K562 (cell line): ENCODE results near the gene GPR162. TPM values are rescaled to one million over a fixed set of nuclear protein-coding genes. Genes with fewer than 3 reads are reported as not detected.

Experiments used
- ATAC-seq: fragments of 200-7000 bp; cut with Tn5 transposase; 3 replicates; pipeline ENCODE4 v1.9.1; 2020; ENCODE audit warnings: moderate library complexity
- BruUV-seq: library from RNA; stranded (reverse); fragments of 400-500 nt; replicated peaks from 2 replicates; lab custom pipeline; 2021; lab: Mats Ljungman, UMichigan
- CTCF ChIA-PET: fragments of 300-600 bp; formaldehyde crosslinking; extraction: SDS; loops from one replicate; lab custom pipeline; 2021; ENCODE audit warnings: low intra/inter-chr PET ratio; lab: Yijun Ruan, JAX
- POLR2A ChIA-PET: fragments of 300-600, 350-650 bp; sonication (Branson Sonifier 250); formaldehyde crosslinking; extraction: SDS; loops from one replicate; lab custom pipeline; 2021; ENCODE audit warnings: antibody characterized with exemption, inconsistent platforms; lab: Yijun Ruan, JAX
- DNase-seq, 4 experiments: peaks; one replicate each; pipeline versions ENCODE4 v3.0.0 to v3.0.0-alpha.2; 2011 to 2018; ENCODE audit warnings: low spot score in 3 of 4, mixed read lengths in 3 of 4; ENCODE audit errors: extremely low read depth in 1 of 4
- FAIRE-seq: peaks from 2 replicates; lab custom pipeline; 2011; peaks lifted over from hg19 to GRCh38; lab: Jason Lieb, UNC
- H2AFZ ChIP-seq: 2 replicates; pipeline ENCODE4 v1.6.0; 2011; ENCODE audit warnings: low read depth, low read length, control low read depth, inconsistent platforms
- H3K27ac ChIP-seq: fragments of 200-600 bp; 3 replicates; pipeline ENCODE4 v1.8.0; 2011; ENCODE audit warnings: low read depth, mild to moderate bottlenecking, control low read depth, inconsistent platforms, low read length, moderate library complexity, mixed read lengths; ENCODE audit errors: extremely low read depth
- H3K27me3 ChIP-seq, 2 experiments: fragments of 300-600 bp in 1 of 2; 2 replicates in 1 of 2; 3 replicates in 1 of 2; pipeline versions ENCODE4 v1.6.0 to v1.8.0; 2011; ENCODE audit warnings: inconsistent platforms in 2 of 2, low read length in 2 of 2, mild to moderate bottlenecking in 1 of 2, mixed read lengths in 1 of 2, moderate library complexity in 1 of 2; ENCODE audit not compliant: control insufficient read depth in 2 of 2, insufficient read depth in 2 of 2
- H3K36me3 ChIP-seq: fragments of 300-600 bp; 3 replicates; pipeline ENCODE4 v1.8.0; 2011; ENCODE audit warnings: mild to moderate bottlenecking, low read length, inconsistent platforms; ENCODE audit not compliant: control insufficient read depth, insufficient read depth
- H3K4me1 ChIP-seq, 2 experiments: fragments of 200-600 bp in 1 of 2; replicated peaks in 1 of 2; 2 replicates in 1 of 2; 3 replicates in 1 of 2; pipeline versions ENCODE4 v1.5.1 to v1.8.0; 2011; ENCODE audit warnings: inconsistent platforms in 2 of 2, low read length in 2 of 2, mild to moderate bottlenecking in 1 of 2, mixed read lengths in 1 of 2, moderate library complexity in 1 of 2; ENCODE audit not compliant: control insufficient read depth in 2 of 2, insufficient read depth in 2 of 2
- H3K4me2 ChIP-seq: 2 replicates; pipeline ENCODE4 v1.6.1; 2011; ENCODE audit warnings: low read length, control low read depth, inconsistent platforms, mixed read lengths; ENCODE audit not compliant: insufficient read depth
- H3K4me3 ChIP-seq: fragments of 200-600 bp; sonication (generic), shearing (Covaris generic); 2 replicates; pipeline ENCODE4 v1.5.1; 2016; ENCODE audit warnings: control low read depth, inconsistent platforms
- H3K79me2 ChIP-seq: fragments of 200-600 bp; 3 replicates; pipeline ENCODE4 v1.8.0; 2011; ENCODE audit warnings: low read length, inconsistent platforms; ENCODE audit not compliant: control insufficient read depth, insufficient read depth
- H3K9ac ChIP-seq, 2 experiments: 2 replicates each; pipeline versions ENCODE4 v1.6.0 to v1.6.1; 2011; ENCODE audit warnings: low read depth in 2 of 2, low read length in 2 of 2, control low read depth in 1 of 2, inconsistent platforms in 1 of 2, mild to moderate bottlenecking in 1 of 2, mixed read lengths in 1 of 2; ENCODE audit not compliant: insufficient read depth in 1 of 2
- H3K9me1 ChIP-seq: one replicate; pipeline ENCODE4 v1.6.0; 2011; ENCODE audit warnings: inconsistent platforms, mild to moderate bottlenecking, low read length, moderate library complexity; ENCODE audit not compliant: control insufficient read depth, insufficient read depth
- H3K9me3 ChIP-seq: replicated peaks from 2 replicates; pipeline ENCODE4 v1.5.1; 2011; ENCODE audit warnings: low read depth, low read length, inconsistent platforms; ENCODE audit not compliant: control insufficient read depth, insufficient read depth
- H4K20me1 ChIP-seq: replicated peaks from 2 replicates; pipeline ENCODE4 v1.6.1; 2011; ENCODE audit warnings: low read length, inconsistent platforms, mixed read lengths; ENCODE audit not compliant: control insufficient read depth, insufficient read depth
- ATF6 ChIP-seq: sonication (generic); formaldehyde crosslinking; IDR thresholded peaks from 2 replicates; pipeline ENCODE4 v1.4.0; 2020; ENCODE audit warnings: mild to moderate bottlenecking, missing genetic modification reagents
- CBFA2T2 ChIP-seq: fragments of 450-650 bp; conservative IDR thresholded peaks from 2 replicates; pipeline ENCODE4 v1.6.1; 2017; ENCODE audit warnings: mild to moderate bottlenecking
- DMBX1 ChIP-seq: fragments of 250-450 bp; sonication (Bioruptor Pico); IDR thresholded peaks from 2 replicates; pipeline ENCODE4 v1.8.0; 2022; ENCODE audit warnings: inconsistent platforms, mild to moderate bottlenecking, moderate library complexity, borderline replicate concordance
- FUS ChIP-seq: fragments of 200-400 bp; formaldehyde crosslinking; optimal IDR thresholded peaks from 2 replicates; pipeline ENCODE3; 2017; ENCODE audit warnings: low read depth, low read length
- KDM1A ChIP-seq, 2 experiments: fragments of 450-650 bp; IDR thresholded peaks; 2 replicates each; pipeline ENCODE4 v1.6.1; 2016; ENCODE audit warnings: mild to moderate bottlenecking in 2 of 2
- NEUROD1 ChIP-seq: fragments of 150-350 bp; IDR thresholded peaks from 2 replicates; pipeline ENCODE4 v1.6.1; 2014; ENCODE audit warnings: borderline replicate concordance, low read length, low read depth; ENCODE audit not compliant: partially characterized antibody
- NFIC ChIP-seq: fragments of 450-650 bp; IDR thresholded peaks from 2 replicates; pipeline ENCODE4 v1.6.1; 2017; ENCODE audit warnings: mild to moderate bottlenecking, inconsistent platforms
- NR2C1 ChIP-seq, 2 experiments: fragments of 450-650 bp; IDR thresholded peaks; 2 replicates each; pipeline ENCODE4 v1.6.1; 2017; ENCODE audit warnings: mild to moderate bottlenecking in 2 of 2, antibody characterized with exemption in 1 of 2, inconsistent platforms in 1 of 2, missing compliant biosample characterization in 1 of 2, missing genetic modification characterization in 1 of 2
- PBX2 ChIP-seq, 2 experiments: IDR thresholded peaks in 1 of 2; conservative IDR thresholded peaks in 1 of 2; 2 replicates each; pipeline ENCODE4 v1.6.1; 2016; ENCODE audit warnings: low read depth in 2 of 2, mild to moderate bottlenecking in 1 of 2, missing compliant biosample characterization in 1 of 2, missing genetic modification characterization in 1 of 2, moderate library complexity in 1 of 2
- TGIF2 ChIP-seq: sonication (generic); formaldehyde crosslinking; IDR thresholded peaks from 2 replicates; pipeline ENCODE4 v1.8.1; 2022; ENCODE audit warnings: mild to moderate bottlenecking, missing genetic modification reagents, moderate library complexity
- ZNF263 ChIP-seq: sonication (generic); formaldehyde crosslinking; IDR thresholded peaks from 2 replicates; pipeline ENCODE4 v1.8.0; 2022; ENCODE audit warnings: mild to moderate bottlenecking, missing genetic modification reagents, borderline replicate concordance
- ZNF354B ChIP-seq: fragments of 250-450 bp; sonication (Bioruptor Pico); IDR thresholded peaks from 2 replicates; pipeline ENCODE4 v1.4.0; 2020
- ZNF444 ChIP-seq: fragments of 250-450 bp; sonication (Bioruptor Pico); IDR thresholded peaks from 2 replicates; pipeline ENCODE4 v1.4.0; 2020; ENCODE audit warnings: mild to moderate bottlenecking, moderate library complexity
- ZNF764 ChIP-seq: fragments of 250-450 bp; sonication (Bioruptor Pico); IDR thresholded peaks from 2 replicates; pipeline ENCODE4 v1.4.0; 2020; ENCODE audit warnings: low read depth, mild to moderate bottlenecking, moderate library complexity
- WGBS: fragments of 100-300 bp; shearing (Covaris generic); methylation state at CpG from one replicate; pipeline ENCODE4 v1.1.6; 2016; ENCODE audit warnings: low coverage, mixed read lengths; ENCODE audit not compliant: insufficient coverage; ENCODE audit errors: missing lambda C conversion rate; 5-methylcytosine and 5-hydroxymethylcytosine counted together
- in situ Hi-C: fragments of 300-500 bp; cut with MboI; formaldehyde crosslinking; loops from 4 replicates; pipeline ENCODE4 v1.15.0; 2018; ENCODE audit warnings: inconsistent platforms, mixed read lengths
- intact Hi-C: fragments of 100-400 bp; cut with micrococcal nuclease; formaldehyde crosslinking; loops from 2 replicates; pipeline ENCODE4 v1.14.2; 2022
- polyA plus RNA-seq, 8 experiments: library from polyadenylated mRNA; depleted of rRNA in 4 of 8; stranded (reverse) in 5 of 8; unstranded in 3 of 8; fragments of >200 nt; fragmentation: Nextera tagmentation in 2 of 8; fragmentation: Illumina TruSeq in 1 of 8; extraction: Ambion mirVana in 2 of 8; extraction: Trizol in 1 of 8; gene quantifications; 2 replicates each; pipeline versions ENCODE4 v1.2.1 to v1.2.3, GENCODE V29; 2011 to 2014; ENCODE audit warnings: inconsistent platforms in 1 of 8, missing spikeins in 1 of 8
- total RNA-seq, 7 experiments: library from RNA; depleted of rRNA in 6 of 7; stranded (reverse); fragments of >200 nt in 6 of 7; fragmentation: Illumina TruSeq in 2 of 7; extraction: Trizol in 2 of 7; gene quantifications; 2 replicates each; pipeline versions ENCODE4 v1.2.1 to v1.2.3, GENCODE V29; 2011 to 2021; ENCODE audit warnings: low replicate concordance in 1 of 7

Gene GPR162
- total and polyA plus RNA-seq, 9 of the 15 experiments (the other 6 are each of a cell fraction or from before 2014, with no cell fraction given): 0.65 to 1.8 (median 1.1) TPM; not detected in 2

GRCh38 chr12:6778574-6779550 lies 42.8 kb upstream of the GPR162 start:
- no peaks in the 10 kb centered on the region for H3K9me3 ChIP-seq
- no peaks in the 10 kb centered on the region for H3K36me3 ChIP-seq
- no peaks in the 10 kb centered on the region for H3K9me1 ChIP-seq
- peak overlapping the region; percentile 41 for H3K4me3 ChIP-seq
- in situ Hi-C loops: no loop called here
- H3K4me2 ChIP-seq: peak overlapping the region; percentile 81
- peak overlapping the region; percentile 59 to 83 for H3K9ac ChIP-seq
- no TSS peak for BruUV-seq
- intact Hi-C loops: loop anchor here (1.0 to 5.0 kb wide), 4 partner anchors 26 to 162 kb away; partner anchors contain the start of genes MLF2 and P3H3
- H2AFZ ChIP-seq: peak overlapping the region; percentile 95
- no peaks in the 10 kb centered on the region for H3K79me2 ChIP-seq
- ChIA-PET POLR2A (interaction anchor here (2.0 kb wide), 1 partner anchor 12 kb away, joined by 17 read pairs; the partner anchor contains the start of gene PTMS), CTCF (interaction anchor here (0.6 to 2.5 kb wide), 4 partner anchors 12 to 65 kb away, joined by 3 to 24 read pairs (median 6); partner anchors contain the start of gene MLF2)
- ATAC-seq: peak; percentile 98
- DNase-seq: peak; percentile 83 to 93 (median 86)
- H3K4me1 ChIP-seq: peaks cover 5 to 21% of the 10 kb centered on the region in 2 experiments; a peak in 4 of 5 replicates
- H3K27ac ChIP-seq: peak overlapping the region; percentile 39; the same call in 1 of the 3 replicates
- FAIRE-seq: peak; percentile 98
- 5% methylated on average over 20 of the region's 35 CpGs for WGBS
- no peaks in the 10 kb centered on the region for H4K20me1 ChIP-seq
- H3K27me3 ChIP-seq: no peaks in the 10 kb centered on the region
- TF ChIP-seq FUS (no peak), PBX2 (CRISPR knock-in tag; IDR thresholded peaks at IDR 0.05; ENCODE audit: low read depth) (no peak), PBX2 (tag; conservative IDR thresholded peaks at IDR 0.05; ENCODE audit: low read depth) (no peak), NR2C1 (IDR thresholded peaks at IDR 0.05) (no peak), NR2C1 (tag; IDR thresholded peaks at IDR 0.05) (no peak), ATF6 (no peak), ZNF764 (no peak), NFIC (no peak), DMBX1 (CRISPR knock-in tag) (no peak), ZNF444 (CRISPR knock-in tag) (no peak), KDM1A (IDR thresholded peaks at IDR 0.05) (peak in 1 of 2 experiments; percentile 83; a peak in 2 of 4 replicates), CBFA2T2 (no peak), TGIF2 (CRISPR knock-in tag) (no peak), NEUROD1 (no peak), ZNF263 (CRISPR knock-in tag) (no peak; the same call in 1 of the 2 replicates), ZNF354B (CRISPR knock-in tag) (no peak)
